GM19324 (cell line): ENCODE results near the gene XIRP1.
"Not testable (repeated sequence)": the region's sequence is repeated elsewhere in the genome, so short reads cannot be mapped to it uniquely, and the experiment has no call there.

Source experiments
- ATAC-seq: cut with Tn5 transposase; IDR thresholded peaks from one replicate; pipeline ENCODE4 v1.9.1; 2021; ENCODE audit warnings: mild to moderate bottlenecking, moderate library complexity; ENCODE audit not compliant: unreplicated experiment, low FRiP score

Gene XIRP1

DNA sequence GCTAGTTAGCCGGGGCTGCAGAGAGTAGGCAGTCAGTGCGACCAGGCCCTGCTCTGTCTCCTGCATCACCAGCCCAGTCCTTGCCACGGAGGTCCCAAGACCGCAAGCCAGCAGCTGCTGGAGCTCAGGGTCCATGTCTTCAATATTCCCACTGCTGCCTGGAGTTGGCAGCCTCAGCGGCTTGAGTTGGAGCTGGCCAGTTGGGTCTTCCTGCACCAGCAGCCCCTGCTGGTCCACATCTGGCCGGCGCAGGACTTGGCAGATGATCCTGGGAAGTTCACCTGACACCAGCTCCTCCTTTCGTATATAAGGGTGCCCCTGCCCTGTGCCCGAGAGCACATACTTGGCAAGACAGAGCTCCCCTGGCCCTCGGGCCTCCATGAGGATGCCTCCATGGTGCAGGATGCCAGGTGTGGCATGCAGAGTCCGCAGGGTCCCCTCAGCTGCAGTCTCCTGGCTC, 5.7 kb downstream of the XIRP1 start:
- ATAC-seq = no peak

- no peak for ATAC-seq
Measured at GRCh38 chr3:39185959-39186691, 6.3 kb downstream of the XIRP1 start.

- ATAC-seq = no peak
Measured at GRCh38 chr3:39185326-39185958, 7.0 kb downstream of the XIRP1 start.

DNA sequence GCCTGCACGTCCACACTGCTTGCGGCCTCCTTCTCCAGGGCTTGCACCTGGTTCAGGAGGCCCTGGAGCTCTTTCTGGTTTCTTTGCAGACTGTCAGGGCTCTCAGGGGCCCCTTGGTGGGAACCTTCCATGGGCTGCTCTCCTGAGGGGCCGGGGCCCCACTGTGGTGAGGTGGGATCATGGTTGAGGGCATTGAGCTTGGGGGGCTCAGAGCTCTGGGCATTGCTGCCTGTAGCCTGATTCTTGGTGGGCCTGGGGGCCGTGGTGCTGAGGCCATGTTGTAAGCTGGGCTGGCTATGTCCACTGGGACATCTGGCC, 7.5 kb downstream of the XIRP1 start:
- no peak for ATAC-seq

- ATAC-seq = no peak
Measured at GRCh38 chr3:39184081-39184967, 8.1 kb downstream of the XIRP1 start.

DNA sequence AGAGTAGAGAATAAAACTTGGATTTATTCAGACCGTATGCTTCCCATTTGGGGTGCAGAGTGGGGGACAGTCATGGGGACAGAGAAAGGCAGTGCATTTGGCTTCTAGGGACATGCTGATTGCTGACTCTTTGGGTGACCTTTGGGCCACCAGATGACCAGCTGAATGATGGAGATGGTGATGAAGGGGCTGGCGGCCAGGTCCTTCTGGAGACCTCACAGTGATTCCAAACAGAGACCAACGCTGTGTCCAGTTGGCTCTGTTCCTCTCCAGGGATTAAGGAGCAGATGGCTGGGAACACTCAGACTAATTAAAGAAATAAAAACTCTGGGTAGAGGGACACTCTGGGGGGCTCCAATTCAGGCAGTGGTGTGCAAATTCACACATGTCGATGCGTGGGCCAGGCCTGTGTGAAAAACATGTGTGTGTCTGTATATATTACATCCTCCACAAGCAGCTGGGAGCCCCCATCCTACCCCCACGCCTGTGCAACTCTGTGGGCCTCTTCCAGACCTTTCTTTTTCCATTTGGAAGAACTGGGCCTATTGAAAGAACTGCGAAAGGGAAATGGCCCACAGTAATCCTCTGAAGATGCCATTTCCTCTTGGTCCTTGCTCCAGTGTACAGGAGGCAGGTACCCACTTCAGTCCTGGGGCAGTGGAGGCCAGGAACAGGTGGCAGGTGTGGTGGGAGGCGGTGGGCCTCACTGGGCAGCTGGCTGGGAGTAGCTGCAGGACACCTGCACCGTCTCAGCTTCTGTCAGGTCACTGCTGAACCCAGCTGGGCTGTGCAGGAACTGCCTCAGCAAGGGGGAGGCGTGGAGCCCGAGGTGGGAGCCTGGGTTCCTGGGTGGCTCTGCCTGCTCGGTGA, 8.9 kb downstream of the XIRP1 start:
- ATAC-seq = no peak

- ATAC-seq = no peak
Measured at GRCh38 chr3:39181408-39182335, 10.7 kb downstream of the XIRP1 start.

- ATAC-seq = peak; percentile 86
Measured at GRCh38 chr3:39180546-39181346, 11.6 kb downstream of the XIRP1 start.

DNA sequence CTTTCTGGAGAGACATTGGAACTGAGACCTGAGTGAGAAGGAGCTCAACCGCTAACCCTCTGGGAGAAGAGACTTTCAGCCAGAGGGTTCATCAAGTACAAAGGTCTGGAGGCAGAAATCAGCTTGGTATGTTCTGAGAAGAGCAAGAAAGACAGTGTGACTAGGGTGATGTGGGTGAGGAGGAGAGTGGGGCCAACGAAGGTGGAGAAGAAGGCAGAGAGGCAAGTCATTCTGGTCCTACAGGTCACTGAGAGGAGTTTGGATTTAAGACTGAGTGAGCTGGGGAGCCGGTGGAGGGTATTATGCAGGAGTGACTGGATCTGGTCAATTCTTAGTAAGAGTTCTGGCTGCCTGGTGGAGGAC, 12.2 kb downstream of the XIRP1 start:
- no peak for ATAC-seq

DNA sequence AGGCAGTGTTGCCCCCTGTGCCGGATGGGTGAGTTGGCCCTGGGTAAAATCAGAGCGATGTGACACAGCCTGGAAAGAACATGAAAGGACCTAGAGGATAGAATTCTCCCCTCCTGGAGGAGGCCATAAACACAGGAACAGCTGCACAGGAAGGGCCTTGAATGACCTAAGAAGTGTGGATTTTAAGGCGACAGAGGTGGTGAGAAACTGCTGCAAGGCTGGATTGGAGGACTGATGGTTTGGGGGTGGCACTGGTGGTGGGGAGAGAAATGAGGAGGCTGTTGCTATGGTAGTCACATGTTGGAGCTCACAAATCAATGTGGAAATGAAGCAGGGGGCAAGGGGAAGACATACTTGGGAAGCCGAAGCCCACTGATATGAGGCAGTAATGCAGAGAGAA, 13.8 kb downstream of the XIRP1 start:
- ATAC-seq = no peak

GRCh38 chr3:39177708-39178332, 14.6 kb downstream of the XIRP1 start:
- ATAC-seq = peak; percentile 45

DNA sequence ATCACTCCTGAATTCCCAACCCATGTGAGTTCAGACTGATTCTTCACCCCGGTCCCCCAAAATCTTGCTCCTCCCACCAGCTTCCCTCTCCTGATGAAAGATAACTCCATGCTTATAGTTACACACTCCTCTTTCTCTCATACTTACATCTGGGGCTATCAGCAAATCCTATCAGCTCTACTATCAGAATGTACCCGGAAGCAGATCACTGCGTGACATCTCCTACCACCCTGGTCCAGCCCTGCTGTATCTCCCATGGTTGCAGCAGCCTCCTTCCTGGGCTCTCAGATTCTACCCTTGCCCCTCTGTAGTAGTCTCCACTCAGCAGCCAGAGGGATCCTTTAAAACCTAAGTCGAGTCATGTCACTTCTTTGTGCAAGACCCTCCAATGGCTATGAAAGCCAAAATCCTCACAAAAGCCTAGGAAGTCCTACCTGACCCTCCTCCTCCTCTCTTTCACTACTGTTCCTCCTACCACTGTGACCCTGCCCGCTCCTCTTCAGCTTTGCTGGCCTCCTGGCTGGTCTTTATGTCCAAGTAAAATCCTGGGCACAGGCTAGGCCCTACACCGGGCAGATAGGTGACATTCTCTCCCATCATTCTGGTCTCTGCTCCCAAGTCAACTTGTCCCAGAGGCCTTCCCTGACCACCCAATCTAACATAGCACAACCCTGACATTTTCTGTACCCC, 16.2 kb downstream of the XIRP1 start:
- ATAC-seq = no peak

DNA sequence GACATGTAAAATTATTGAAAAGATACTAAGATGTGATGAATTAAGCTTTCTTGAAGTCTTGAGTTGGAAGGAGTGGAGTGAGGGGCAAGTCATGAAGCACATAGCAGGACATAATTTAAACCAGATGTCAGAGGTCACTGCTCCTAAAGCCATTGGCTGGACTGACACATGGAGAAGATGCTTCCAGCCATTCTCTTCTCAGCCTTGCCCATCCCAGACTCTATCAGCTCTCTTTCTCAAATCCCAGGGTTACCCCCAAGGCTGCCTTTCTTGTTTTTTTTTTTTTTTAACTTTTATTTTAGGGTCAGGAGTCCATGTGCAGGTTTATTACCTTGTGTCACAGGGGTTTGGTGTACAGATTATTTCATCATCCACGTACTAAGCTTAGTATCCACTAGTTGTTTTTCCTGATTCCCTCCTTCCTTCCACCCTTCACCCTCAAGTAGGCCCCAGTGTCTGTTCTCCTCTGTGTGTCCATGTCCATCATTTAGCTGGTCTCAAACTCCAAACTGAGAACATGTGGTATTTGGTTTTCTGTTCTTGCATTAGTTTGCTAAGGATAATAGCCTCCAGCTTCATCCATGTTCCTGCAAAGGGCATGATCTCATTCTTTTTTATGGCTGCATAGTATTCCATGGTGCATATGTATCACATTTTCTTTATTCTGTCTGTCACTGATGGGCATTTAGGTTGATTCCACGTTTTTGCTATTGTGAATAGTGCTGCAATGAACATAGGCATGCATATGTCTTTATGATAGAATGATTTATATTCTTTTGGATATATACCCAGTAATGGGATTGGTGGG, 18.9 kb downstream of the XIRP1 start:
- no peak for ATAC-seq

GRCh38 chr3:39171860-39172259, 20.5 kb downstream of the XIRP1 start:
- ATAC-seq = no peak

GRCh38 chr3:39170877-39171276, 21.5 kb downstream of the XIRP1 start:
- ATAC-seq = not testable (repeated sequence)

GRCh38 chr3:39170461-39170860, 21.9 kb downstream of the XIRP1 start:
- ATAC-seq = no peak

DNA sequence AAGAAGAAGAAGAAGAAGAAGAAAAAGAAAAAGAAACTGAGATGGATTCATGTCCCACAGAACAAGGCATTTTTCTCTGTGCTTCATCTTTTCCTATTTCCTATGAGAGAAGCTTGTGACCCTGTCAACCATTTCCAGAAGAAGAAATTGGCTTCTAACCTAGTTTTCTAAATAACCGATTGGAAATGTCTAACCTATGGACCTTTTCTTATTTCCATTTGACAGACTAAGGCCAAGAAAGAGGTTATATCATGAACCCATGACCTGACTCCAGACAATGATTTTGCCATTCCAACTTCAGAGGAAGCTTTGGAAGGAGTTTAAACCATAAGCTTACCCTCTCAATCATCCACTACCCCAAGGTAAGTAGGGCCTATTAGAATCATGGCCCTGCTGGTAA, 22.7 kb downstream of the XIRP1 start:
- ATAC-seq = no peak
